Trophoblast cell (in vitro differentiated cells and primary cell): ENCODE data around the gene GIMAP8.

ENCODE experiments used
- DNase-seq, 2 donors: peaks; one replicate each; pipeline ENCODE4 v3.0.0-alpha.2; 2016
- H2AFZ ChIP-seq: 2 replicates; pipeline ENCODE4 v1.6.1; 2013; ENCODE audit warnings: low read length, moderate library complexity, mild to moderate bottlenecking; ENCODE audit not compliant: insufficient read depth, poor library complexity
- H2AK5ac ChIP-seq: 2 replicates; pipeline ENCODE4 v1.6.1; 2013; ENCODE audit warnings: mild to moderate bottlenecking, low read length
- H2BK120ac ChIP-seq: 2 replicates; pipeline ENCODE4 v1.6.1; 2013; ENCODE audit warnings: low read length, mild to moderate bottlenecking, moderate library complexity; ENCODE audit not compliant: insufficient read depth, poor library complexity
- H2BK12ac ChIP-seq: 2 replicates; pipeline ENCODE4 v1.6.1; 2013; ENCODE audit warnings: mild to moderate bottlenecking, low read length, moderate library complexity
- H2BK5ac ChIP-seq: 2 replicates; pipeline ENCODE4 v1.6.1; 2013; ENCODE audit warnings: low read length, low read depth, moderate library complexity, mild to moderate bottlenecking; ENCODE audit not compliant: poor library complexity
- H3K14ac ChIP-seq: 2 replicates; pipeline ENCODE4 v1.6.1; 2013; ENCODE audit warnings: mild to moderate bottlenecking, low read length
- H3K18ac ChIP-seq: 2 replicates; pipeline ENCODE4 v1.6.1; 2013; ENCODE audit warnings: mild to moderate bottlenecking, low read length
- H3K23ac ChIP-seq: 2 replicates; pipeline ENCODE4 v1.6.1; 2013; ENCODE audit warnings: low read length
- H3K27ac ChIP-seq: 2 replicates; pipeline ENCODE4 v1.5.1; 2013; ENCODE audit warnings: low read depth, mild to moderate bottlenecking, inconsistent platforms, low read length, moderate library complexity
- H3K27me3 ChIP-seq: 2 replicates; pipeline ENCODE4 v1.6.1; 2013; ENCODE audit warnings: inconsistent platforms, mild to moderate bottlenecking, low read length, moderate library complexity; ENCODE audit not compliant: insufficient read depth
- H3K36me3 ChIP-seq, 2 experiments: 1 replicate in 1 of 2; 2 replicates in 1 of 2; pipeline ENCODE4 v1.6.1; 2013; ENCODE audit warnings: low read length in 2 of 2, mild to moderate bottlenecking in 2 of 2, moderate library complexity in 1 of 2; ENCODE audit not compliant: insufficient read depth in 2 of 2, control insufficient read depth in 1 of 2
- H3K4ac ChIP-seq: 2 replicates; pipeline ENCODE4 v1.6.1; 2013; ENCODE audit warnings: low read depth, mild to moderate bottlenecking, low read length, moderate library complexity
- H3K4me1 ChIP-seq, 2 experiments: 1 replicate in 1 of 2; 2 replicates in 1 of 2; pipeline ENCODE4 v1.6.1; 2013; ENCODE audit warnings: low read length in 2 of 2, mild to moderate bottlenecking in 2 of 2, moderate library complexity in 1 of 2; ENCODE audit not compliant: insufficient read depth in 2 of 2, control insufficient read depth in 1 of 2
- H3K4me2 ChIP-seq: 2 replicates; pipeline ENCODE4 v1.6.1; 2013; ENCODE audit warnings: inconsistent platforms, mild to moderate bottlenecking, low read length, moderate library complexity
- H3K4me3 ChIP-seq: 2 replicates; pipeline ENCODE4 v1.5.1; 2013; ENCODE audit warnings: mild to moderate bottlenecking, low read depth, low read length, inconsistent platforms
- H3K79me1 ChIP-seq: one replicate; pipeline ENCODE4 v1.6.1; 2013; ENCODE audit warnings: low read length
- H3K79me2 ChIP-seq: 2 replicates; pipeline ENCODE4 v1.6.1; 2013; ENCODE audit warnings: low read length, mild to moderate bottlenecking; ENCODE audit not compliant: control insufficient read depth, insufficient read depth, poor library complexity
- H3K9ac ChIP-seq: 2 replicates; pipeline ENCODE4 v1.6.1; 2013; ENCODE audit warnings: mild to moderate bottlenecking, low read length
- H3K9me3 ChIP-seq: 2 replicates; pipeline ENCODE4 v1.6.1; 2013; ENCODE audit warnings: low read depth, mild to moderate bottlenecking, control low read depth, inconsistent platforms, low read length; ENCODE audit not compliant: insufficient read depth
- H4K12ac ChIP-seq: 2 replicates; pipeline ENCODE4 v1.6.1; 2013; ENCODE audit warnings: low read depth, mild to moderate bottlenecking, low read length, moderate library complexity
- H4K8ac ChIP-seq: 2 replicates; pipeline ENCODE4 v1.6.1; 2013; ENCODE audit warnings: low read depth, mild to moderate bottlenecking, low read length, moderate library complexity
- H4K91ac ChIP-seq: one replicate; pipeline ENCODE4 v1.6.1; 2013; ENCODE audit warnings: low read depth, mild to moderate bottlenecking, low read length, moderate library complexity
- whole genome bisulfite sequencing: extraction: QIAGEN DNeasy Blood & Tissue Kit; methylation state at CpG from one replicate; pipeline ENCODE4 v1.1.7; 2013; ENCODE audit warnings: missing lambda C conversion rate; ENCODE audit not compliant: insufficient read length, insufficient coverage; ENCODE audit errors: extremely low coverage; 5-methylcytosine and 5-hydroxymethylcytosine counted together

The GIMAP8 gene

DNA sequence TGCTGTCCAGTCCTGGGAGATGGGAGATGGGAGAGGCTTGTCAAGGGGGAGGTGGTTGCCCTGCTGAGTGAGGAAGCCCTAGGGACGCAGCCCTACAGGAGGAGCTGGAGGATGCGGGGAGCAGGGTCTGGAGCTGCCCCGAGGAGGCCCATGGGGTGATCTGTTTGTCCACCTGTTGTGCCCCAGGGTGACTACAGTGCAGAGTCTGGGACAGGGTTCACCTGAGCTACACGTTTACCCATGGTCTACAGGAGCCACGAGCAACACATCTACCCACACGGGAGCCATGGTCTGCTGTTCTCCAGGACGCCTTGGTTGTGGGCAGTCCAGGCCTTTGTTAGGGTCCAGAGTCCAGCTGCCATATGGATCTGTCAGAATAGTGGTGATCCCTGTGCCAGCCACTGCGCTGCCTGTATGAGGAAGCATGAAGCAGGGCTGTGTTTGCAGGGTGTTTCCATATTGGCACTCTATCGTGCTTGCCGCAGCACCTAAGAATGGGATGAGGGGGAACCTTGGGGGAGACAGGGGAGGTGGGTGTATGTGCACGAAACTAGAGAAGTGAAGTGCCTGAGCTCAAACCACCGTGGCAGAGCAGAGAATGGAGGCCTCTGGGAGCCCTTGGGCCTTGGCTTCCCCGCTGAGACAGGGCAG, 47.6 kb upstream of the GIMAP8 start:
- Histone ChIP-seq H3K79me1 (peaks cover 72% of the 10 kb centered on the region), H4K91ac (peak overlapping the region; percentile 99), H3K27me3 (no peaks in the 10 kb centered on the region), H3K4me2 (no peak overlapping the region), H3K4me3 (peak overlapping the region; percentile 6), H2AK5ac (peak overlapping the region; percentile 96), H3K36me3 (peaks cover 9% of the 10 kb centered on the region in 2 experiments), H3K79me2 (peaks cover 42% of the 10 kb centered on the region), H2BK120ac (peak overlapping the region; percentile 98), H3K4ac (peak overlapping the region; percentile 77), H3K9ac (no peak overlapping the region), H2AFZ (peak overlapping the region; percentile 40), H3K4me1 (peaks cover 54 to 75% of the 10 kb centered on the region in 2 experiments), H3K23ac (no peak overlapping the region), H3K14ac (peak overlapping the region; percentile 90), H2BK12ac (peak overlapping the region; percentile 78), H4K12ac (no peak overlapping the region), H2BK5ac (peak overlapping the region; percentile 98), H3K9me3 (peaks cover 1% of the 10 kb centered on the region), H3K18ac (peak overlapping the region; percentile 96), H3K27ac (peak overlapping the region; percentile 93), H4K8ac (peak overlapping the region; percentile 91)
- WGBS = no CpG with 5 or more reads among the region's 13 CpGs
- no peak for DNase-seq

DNA sequence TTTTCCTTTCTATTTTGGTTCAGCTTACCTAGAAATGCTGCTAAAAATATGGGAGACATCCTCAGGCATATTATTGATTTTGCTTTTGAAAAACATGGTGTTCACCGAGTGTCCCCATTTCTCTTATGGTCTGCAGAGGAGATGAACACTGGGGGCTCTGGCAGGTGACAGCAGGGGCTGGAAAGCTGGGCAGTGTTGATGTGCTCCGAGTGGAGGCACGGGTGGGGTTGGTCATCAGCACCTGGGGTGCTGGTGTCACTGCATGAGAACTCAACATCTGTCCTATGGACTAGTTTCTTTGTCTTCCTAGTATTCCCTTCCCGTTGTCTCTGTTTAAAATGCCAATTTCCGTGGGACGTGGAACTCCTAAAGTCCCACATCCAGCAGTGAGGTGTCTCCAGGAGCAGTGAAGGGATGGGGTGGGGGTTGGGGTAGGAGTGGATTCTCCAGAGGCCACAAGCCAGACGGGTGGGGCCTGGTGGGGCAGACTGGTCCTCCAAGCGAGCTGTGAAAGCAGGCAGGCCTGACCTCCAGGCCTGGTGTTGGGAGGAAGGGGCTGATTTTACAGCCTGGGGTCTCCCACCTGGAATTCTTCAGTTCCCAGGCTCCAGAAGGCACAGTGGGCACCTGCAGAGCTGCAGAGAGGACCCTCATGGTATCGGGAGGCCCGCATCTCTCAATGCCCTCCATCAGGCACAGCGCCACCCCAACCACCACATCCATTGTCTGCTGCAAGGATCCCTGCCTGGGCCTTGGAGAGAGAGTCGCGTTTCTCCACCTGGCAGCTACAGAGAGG, 46.9 kb upstream of the GIMAP8 start:
- Histone ChIP-seq H3K4me3 (no peak overlapping the region), H2BK12ac (peak overlapping the region; percentile 78), H3K36me3 (peaks cover 11 to 13% of the 10 kb centered on the region in 2 experiments), H3K23ac (no peak overlapping the region), H3K4ac (peak overlapping the region; percentile 77), H2AK5ac (peak overlapping the region; percentile 98), H2BK5ac (peak overlapping the region; percentile 98), H3K9me3 (peaks cover 1% of the 10 kb centered on the region), H4K8ac (peak overlapping the region; percentile 91), H3K79me1 (peaks cover 64% of the 10 kb centered on the region), H4K12ac (peak overlapping the region; percentile 39), H3K14ac (peak overlapping the region; percentile 43), H4K91ac (peak overlapping the region; percentile 99), H3K27ac (peak overlapping the region; percentile 96), H3K9ac (no peak overlapping the region), H2AFZ (peak overlapping the region; percentile 52), H3K4me2 (peak overlapping the region; percentile 7), H3K18ac (peak overlapping the region; percentile 96), H3K4me1 (peaks cover 46 to 67% of the 10 kb centered on the region in 2 experiments), H3K79me2 (peaks cover 39% of the 10 kb centered on the region), H2BK120ac (peak overlapping the region; percentile 98), H3K27me3 (no peaks in the 10 kb centered on the region)
- WGBS = no CpG with 5 or more reads among the region's 13 CpGs
- no peak for DNase-seq

DNA sequence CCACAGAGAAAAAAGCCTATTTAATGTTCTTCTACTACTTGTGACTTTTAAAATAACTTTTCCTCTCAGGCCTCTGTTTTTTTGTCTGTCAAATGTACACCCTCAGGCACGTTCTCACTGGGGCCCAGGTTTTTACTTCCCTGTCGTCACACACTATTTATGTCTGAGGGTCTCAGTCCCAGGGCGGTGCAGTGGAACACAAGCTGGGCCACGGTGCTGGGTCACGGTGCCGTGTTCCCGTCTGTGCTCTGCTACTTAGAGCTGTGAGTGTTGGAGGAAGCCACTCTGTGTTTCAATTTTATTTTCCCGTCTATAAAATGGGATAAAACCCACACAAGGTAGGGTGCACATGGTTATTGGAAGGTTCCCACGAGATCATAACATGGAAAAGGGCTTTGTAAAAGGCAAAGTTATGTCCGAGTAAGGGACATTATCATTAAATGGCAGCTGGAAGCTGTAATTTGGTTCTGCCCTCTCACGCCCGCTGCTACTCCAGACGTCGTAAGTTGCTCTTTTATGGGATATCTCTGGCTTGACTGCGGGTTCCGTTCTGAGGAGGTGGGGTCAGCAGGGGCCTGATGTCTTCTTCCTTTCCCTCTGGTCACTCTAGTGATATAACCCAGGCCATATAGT, 46.1 kb upstream of the GIMAP8 start:
- H3K27ac ChIP-seq = peak overlapping the region; percentile 96
- H2AK5ac ChIP-seq = peak overlapping the region; percentile 99
- peak overlapping the region; percentile 99 for H4K91ac ChIP-seq
- peaks cover 1% of the 10 kb centered on the region for H3K9me3 ChIP-seq
- H2BK12ac ChIP-seq = peak overlapping the region; percentile 78
- H3K79me1 ChIP-seq = peaks cover 59% of the 10 kb centered on the region
- no peak overlapping the region for H3K4me3 ChIP-seq
- H3K23ac ChIP-seq = no peak overlapping the region
- no peak for DNase-seq
- peak overlapping the region; percentile 98 for H2BK5ac ChIP-seq
- peaks cover 36% of the 10 kb centered on the region for H3K79me2 ChIP-seq
- H4K12ac ChIP-seq = peak overlapping the region; percentile 92
- H3K4me1 ChIP-seq = peaks cover 41 to 62% of the 10 kb centered on the region in 2 experiments
- H3K18ac ChIP-seq = peak overlapping the region; percentile 78
- H4K8ac ChIP-seq = peak overlapping the region; percentile 95
- H3K4me2 ChIP-seq = peak overlapping the region; percentile 56
- peak overlapping the region; percentile 94 for H3K4ac ChIP-seq
- no peaks in the 10 kb centered on the region for H3K27me3 ChIP-seq
- H3K36me3 ChIP-seq = peaks cover 16 to 18% of the 10 kb centered on the region in 2 experiments
- H3K9ac ChIP-seq = peak overlapping the region; percentile 84
- peak overlapping the region; percentile 91 for H3K14ac ChIP-seq
- H2BK120ac ChIP-seq = peak overlapping the region; percentile 98
- peak overlapping the region; percentile 88 for H2AFZ ChIP-seq
- WGBS = no CpG with 5 or more reads among the region's 16 CpGs
